Skin of body (tissue), 2 donors: ENCODE measurements around the gene DLD. TPM values are rescaled to one million over a fixed set of nuclear protein-coding genes. Genes with fewer than 3 reads are reported as not detected.

Experiments
- DNase-seq: peaks from one replicate; lab custom pipeline; 2025; lab: John Stamatoyannopoulos, UW
- total RNA-seq: library from RNA; depleted of rRNA; stranded (reverse); fragments of >200 nt; gene quantifications from one replicate; pipeline ENCODE4 v1.2.3, GENCODE V29; 2014

Gene DLD
- total RNA-seq, 1 donor from 2014 or later, result 73.5 TPM

DNA sequence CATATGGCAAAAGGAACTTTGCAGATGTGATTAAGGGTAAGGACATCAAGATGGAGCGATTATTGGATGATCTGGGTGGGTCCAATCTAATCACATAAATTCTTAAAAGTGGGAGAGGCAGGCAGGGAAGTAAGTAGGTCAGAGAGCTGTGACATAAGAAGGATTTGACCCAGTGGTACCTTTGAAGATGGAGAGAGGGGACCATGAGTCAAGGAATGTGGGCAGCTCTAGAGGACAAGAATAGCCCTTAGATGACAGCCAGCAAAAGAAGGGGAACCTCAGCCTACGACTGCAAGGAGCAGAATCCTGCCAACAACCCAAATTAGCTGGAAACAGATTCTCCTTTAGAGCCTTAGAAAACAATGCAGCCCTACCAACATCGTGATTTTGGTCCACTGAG is 77.5 kb downstream of the DLD start:
- DNase-seq, result no peak

DNA sequence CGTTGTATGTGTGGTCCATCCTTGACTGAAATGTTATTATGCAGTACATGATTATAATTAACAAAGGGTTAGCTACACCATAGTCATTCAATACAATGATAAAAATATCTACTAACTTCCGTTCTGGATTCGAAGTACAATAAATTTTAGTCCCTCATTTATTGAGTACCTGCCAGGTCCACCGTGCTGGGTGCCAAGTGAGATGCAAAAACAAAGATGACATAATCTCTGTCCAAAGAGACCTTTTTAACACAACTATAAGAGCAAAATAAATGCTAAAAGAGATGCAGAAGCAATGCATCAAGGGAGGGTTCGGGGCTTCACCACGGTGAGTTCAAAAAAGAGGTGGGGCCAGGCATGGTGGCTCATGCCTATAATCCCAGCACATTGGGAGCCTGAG is 78.9 kb downstream of the DLD start:
- no peak for DNase-seq

Other genes starting within 250 kb of the DLD start
- 1.1 TPM for gene SLC26A4, start 230.4 kb upstream of the DLD start, total RNA-seq
- 16.0 TPM for gene CBLL1, start 147.0 kb upstream of the DLD start, total RNA-seq
- gene SLC26A3, start 88.0 kb upstream of the DLD start, total RNA-seq, result not detected
- 212 TPM for gene LAMB1, start 112.0 kb downstream of the DLD start, total RNA-seq
- gene LAMB4, start 239.2 kb downstream of the DLD start, total RNA-seq, result 14.4 TPM